GM12878 (cell line): Measurements from ENCODE around the gene RAMACL.

Experiments
- EGR1 ChIP-seq, 2 experiments: IDR thresholded peaks; 1 replicate in 1 of 2; 2 replicates in 1 of 2; pipeline ENCODE4 v1.6.1; 2011 to 2012; ENCODE audit warnings: low read depth in 2 of 2, low read length in 2 of 2, borderline replicate concordance in 1 of 2, mild to moderate bottlenecking in 1 of 2, moderate library complexity in 1 of 2
- ETV6 ChIP-seq, 2 experiments: fragments of 450-650 bp in 1 of 2; IDR thresholded peaks in 1 of 2; conservative IDR thresholded peaks in 1 of 2; 2 replicates each; pipeline ENCODE4 v1.6.1; 2014; ENCODE audit warnings: antibody characterized with exemption in 1 of 2, borderline replicate concordance in 1 of 2, low read depth in 1 of 2, mild to moderate bottlenecking in 1 of 2, moderate library complexity in 1 of 2
- NR2C1 ChIP-seq: fragments of 450-650 bp; IDR thresholded peaks from 2 replicates; pipeline ENCODE4 v1.6.1; 2017; ENCODE audit warnings: antibody characterized with exemption, mild to moderate bottlenecking, moderate library complexity
- NR2F1 ChIP-seq: fragments of 450-650 bp; conservative IDR thresholded peaks from 2 replicates; pipeline ENCODE4 v1.6.1; 2017; ENCODE audit warnings: mild to moderate bottlenecking
- PBX3 ChIP-seq: IDR thresholded peaks from 2 replicates; pipeline ENCODE4 v1.6.1; 2011; ENCODE audit warnings: mild to moderate bottlenecking, low read depth, low read length, moderate library complexity; ENCODE audit not compliant: insufficient replicate concordance
- POLR2A ChIP-seq: IDR thresholded peaks from 2 replicates; pipeline ENCODE4 v1.6.1; 2011; ENCODE audit warnings: low read depth, mild to moderate bottlenecking, low read length
- RFX5 ChIP-seq: IDR thresholded peaks from 2 replicates; pipeline ENCODE4 v1.6.1; 2011; ENCODE audit warnings: low read depth, low read length, improper control_type of control experiment
- SREBF2 ChIP-seq: IDR thresholded peaks from 2 replicates; pipeline ENCODE4 v1.6.1; 2012; ENCODE audit warnings: mild to moderate bottlenecking, low read length
- SUZ12 ChIP-seq: fragments of 200-600 bp; sonication (generic); IDR thresholded peaks from one replicate; pipeline ENCODE4 v1.6.1; 2018; ENCODE audit warnings: antibody characterized with exemption, mild to moderate bottlenecking; ENCODE audit not compliant: unreplicated experiment
- ZNF274 ChIP-seq: IDR thresholded peaks from one replicate; pipeline ENCODE4 v1.8.0; 2011; ENCODE audit not compliant: insufficient read length, insufficient read depth
- TF ChIP-seq, protein P1 (sequence below), 3 experiments: IDR thresholded peaks in 2 of 3; conservative IDR thresholded peaks in 1 of 3; 2 replicates each; pipeline ENCODE4 v1.5.1; 2011; ENCODE audit warnings: low read depth in 3 of 3, low read length in 3 of 3, mild to moderate bottlenecking in 3 of 3, control low read depth in 2 of 3, moderate library complexity in 2 of 3, inconsistent platforms in 1 of 3, mixed read lengths in 1 of 3; ENCODE audit not compliant: control insufficient read depth in 2 of 3, insufficient read depth in 1 of 3; ENCODE audit errors: extremely low read depth in 1 of 3

- TF ChIP-seq, protein P1, sequence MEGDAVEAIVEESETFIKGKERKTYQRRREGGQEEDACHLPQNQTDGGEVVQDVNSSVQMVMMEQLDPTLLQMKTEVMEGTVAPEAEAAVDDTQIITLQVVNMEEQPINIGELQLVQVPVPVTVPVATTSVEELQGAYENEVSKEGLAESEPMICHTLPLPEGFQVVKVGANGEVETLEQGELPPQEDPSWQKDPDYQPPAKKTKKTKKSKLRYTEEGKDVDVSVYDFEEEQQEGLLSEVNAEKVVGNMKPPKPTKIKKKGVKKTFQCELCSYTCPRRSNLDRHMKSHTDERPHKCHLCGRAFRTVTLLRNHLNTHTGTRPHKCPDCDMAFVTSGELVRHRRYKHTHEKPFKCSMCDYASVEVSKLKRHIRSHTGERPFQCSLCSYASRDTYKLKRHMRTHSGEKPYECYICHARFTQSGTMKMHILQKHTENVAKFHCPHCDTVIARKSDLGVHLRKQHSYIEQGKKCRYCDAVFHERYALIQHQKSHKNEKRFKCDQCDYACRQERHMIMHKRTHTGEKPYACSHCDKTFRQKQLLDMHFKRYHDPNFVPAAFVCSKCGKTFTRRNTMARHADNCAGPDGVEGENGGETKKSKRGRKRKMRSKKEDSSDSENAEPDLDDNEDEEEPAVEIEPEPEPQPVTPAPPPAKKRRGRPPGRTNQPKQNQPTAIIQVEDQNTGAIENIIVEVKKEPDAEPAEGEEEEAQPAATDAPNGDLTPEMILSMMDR (IDR thresholded peaks at IDR 0.05 in 2 of 3, conservative IDR thresholded peaks at IDR 0.05 in 1 of 3; ENCODE audit: control insufficient read depth in 2 of 3, extremely low read depth in 1 of 3, insufficient read depth in 1 of 3, low read depth in 3 of 3, low read length in 3 of 3), result no peak
- TF ChIP-seq SUZ12, result no peak
- TF ChIP-seq SREBF2, result no peak
- no peak for TF ChIP-seq ZNF274
- TF ChIP-seq PBX3, result no peak
- no peak for TF ChIP-seq RFX5
- no peak for TF ChIP-seq POLR2A
- TF ChIP-seq NR2F1, result no peak
- no peak for TF ChIP-seq EGR1 (IDR thresholded peaks at IDR 0.05; ENCODE audit: borderline replicate concordance in 1 of 2, low read depth in 2 of 2, low read length in 2 of 2)
- no peak for TF ChIP-seq ETV6 (conservative IDR thresholded peaks at IDR 0.05 in 1 of 2, IDR thresholded peaks at IDR 0.05 in 1 of 2; ENCODE audit: borderline replicate concordance in 1 of 2, low read depth in 1 of 2)
- TF ChIP-seq NR2C1, result no peak
Observed at GRCh38 chr6:166626177-166627032, 39.9 kb upstream of the RAMACL start.
